Measurements from ENCODE around the gene NCOA1. TPM values are rescaled to one million over a fixed set of nuclear protein-coding genes. Genes with fewer than 3 reads are reported as not detected.

Gene NCOA1
- total and polyA plus RNA-seq, 7 experiments from 2014 or later, result 13.2 to 72.8 (median 43.0) TPM

- H3K4me1 ChIP-seq (ENCODE audit: control insufficient read depth in 2 of 2, insufficient read depth in 2 of 2, low read length in 2 of 2), result no peaks in the 10 kb centered on the region
- H3K27ac Mint-ChIP-seq, result no peak overlapping the region
- H3K27me3 ChIP-seq (ENCODE audit: control insufficient read depth in 2 of 2, insufficient read depth in 2 of 2, low read length in 2 of 2), result no peaks in the 10 kb centered on the region
- no peak overlapping the region for H3K27ac ChIP-seq (ENCODE audit: low read depth, low read length)
- H3K4me3 ChIP-seq (ENCODE audit: low read length), result no peak overlapping the region
- DNase-seq (no peak), ATAC-seq (no peak)
- peaks cover 0 to 8% (median 0%) of the 10 kb centered on the region in 7 donors for H3K4me1 Mint-ChIP-seq
- H3K36me3 ChIP-seq (ENCODE audit: control insufficient read depth in 2 of 3, insufficient read depth in 3 of 3, low read length in 3 of 3), result peaks cover 0 to 9% (median 0%) of the 10 kb centered on the region in 3 experiments
- POLR2A ChIA-PET, result interaction anchor here (0.7 kb wide), 1 partner anchor 56 kb away, joined by 3 read pairs; no protein-coding TSS in a partner anchor
- H3K9me3 ChIP-seq (ENCODE audit: control insufficient read depth in 2 of 3, low read length in 3 of 3), result no peaks in the 10 kb centered on the region
- intact Hi-C loops (cut with micrococcal nuclease), result no loop called here
- H3K27me3 Mint-ChIP-seq, result no peaks in the 10 kb centered on the region
- H3K4me3 Mint-ChIP-seq, result no peak overlapping the region
- CTCF ChIA-PET, result no interaction called here
- H3K9me3 Mint-ChIP-seq, result no peaks in the 10 kb centered on the region
- peaks cover 16 to 75% (median 50%) of the 10 kb centered on the region in 5 donors for H3K36me3 Mint-ChIP-seq
Observed at GRCh38 chr2:24717263-24717951, 226.4 kb downstream of the NCOA1 start.

GRCh38 chr2:24720310-24720709 is 229.3 kb downstream of the NCOA1 start:
- ChIA-PET POLR2A (no interaction called here), CTCF (no interaction called here)
- Histone ChIP-seq H3K27me3 (ENCODE audit: control insufficient read depth in 2 of 2, insufficient read depth in 2 of 2, low read length in 2 of 2) (no peaks in the 10 kb centered on the region), H3K9me3 (ENCODE audit: control insufficient read depth in 2 of 3, low read length in 3 of 3) (no peaks in the 10 kb centered on the region), H3K27ac (ENCODE audit: low read depth, low read length) (no peak overlapping the region), H3K4me3 (ENCODE audit: low read length) (no peak overlapping the region), H3K4me1 (ENCODE audit: control insufficient read depth in 2 of 2, insufficient read depth in 2 of 2, low read length in 2 of 2) (no peaks in the 10 kb centered on the region), H3K36me3 (ENCODE audit: control insufficient read depth in 2 of 3, insufficient read depth in 3 of 3, low read length in 3 of 3) (peaks cover 0 to 9% (median 0%) of the 10 kb centered on the region in 3 experiments)
- ATAC-seq (no peak), DNase-seq (no peak)
- intact Hi-C loops (cut with micrococcal nuclease), result no loop called here
- H3K4me3 Mint-ChIP-seq, result no peak overlapping the region
- peaks cover 0 to 8% (median 0%) of the 10 kb centered on the region in 7 donors for H3K4me1 Mint-ChIP-seq
- no peaks in the 10 kb centered on the region for H3K9me3 Mint-ChIP-seq
- no peaks in the 10 kb centered on the region for H3K27me3 Mint-ChIP-seq
- peaks cover 9 to 54% (median 28%) of the 10 kb centered on the region in 5 donors for H3K36me3 Mint-ChIP-seq
- H3K27ac Mint-ChIP-seq, result no peak overlapping the region

DNA sequence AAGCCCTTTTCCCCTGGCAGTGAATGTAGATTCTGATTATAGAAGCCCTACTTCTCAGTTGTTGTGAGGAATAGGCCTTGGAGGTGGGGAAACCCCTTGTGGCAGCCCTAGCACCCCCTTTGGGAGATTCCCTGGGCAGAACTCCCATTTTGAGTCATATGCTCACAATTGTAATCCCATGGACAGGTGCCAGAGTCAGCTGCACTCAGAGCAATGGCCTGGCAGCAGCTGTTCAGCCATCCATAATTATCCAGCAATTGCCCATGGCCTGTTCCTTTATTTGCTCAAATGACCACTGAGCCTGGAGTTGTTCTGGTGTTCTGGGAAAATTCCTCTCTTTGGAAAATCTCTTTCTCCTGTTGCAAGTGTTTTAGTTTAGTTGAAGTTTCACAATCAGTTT is 230.4 kb downstream of the NCOA1 start:
- H3K4me3 ChIP-seq (ENCODE audit: low read length), result no peak overlapping the region
- H3K4me1 ChIP-seq (ENCODE audit: control insufficient read depth in 2 of 2, insufficient read depth in 2 of 2, low read length in 2 of 2), result no peaks in the 10 kb centered on the region
- POLR2A ChIA-PET, result interaction anchor here (0.7 kb wide), 1 partner anchor 128 kb away, joined by 4 read pairs; no protein-coding TSS in a partner anchor
- no peak overlapping the region for H3K4me3 Mint-ChIP-seq
- no peak overlapping the region for H3K27ac ChIP-seq (ENCODE audit: low read depth, low read length)
- peaks cover 0 to 13% (median 0%) of the 10 kb centered on the region in 3 experiments for H3K36me3 ChIP-seq (ENCODE audit: control insufficient read depth in 2 of 3, insufficient read depth in 3 of 3, low read length in 3 of 3)
- peaks cover 9 to 51% (median 21%) of the 10 kb centered on the region in 5 donors for H3K36me3 Mint-ChIP-seq
- H3K4me1 Mint-ChIP-seq, result peaks cover 0 to 8% (median 0%) of the 10 kb centered on the region in 7 donors
- ATAC-seq (no peak), DNase-seq (no peak)
- H3K9me3 Mint-ChIP-seq, result no peaks in the 10 kb centered on the region
- H3K27me3 Mint-ChIP-seq, result no peaks in the 10 kb centered on the region
- CTCF ChIA-PET, result no interaction called here
- intact Hi-C loops (cut with micrococcal nuclease), result no loop called here
- no peaks in the 10 kb centered on the region for H3K9me3 ChIP-seq (ENCODE audit: control insufficient read depth in 2 of 3, low read length in 3 of 3)
- H3K27ac Mint-ChIP-seq, result peak overlapping the region in 1 of 9 donors; percentile 15
- H3K27me3 ChIP-seq (ENCODE audit: control insufficient read depth in 2 of 2, insufficient read depth in 2 of 2, low read length in 2 of 2), result no peaks in the 10 kb centered on the region

GRCh38 chr2:24722141-24722790 is 231.2 kb downstream of the NCOA1 start:
- peak overlapping the region in 1 of 9 donors; percentile 15 for H3K27ac Mint-ChIP-seq
- H3K4me1 ChIP-seq (ENCODE audit: control insufficient read depth in 2 of 2, insufficient read depth in 2 of 2, low read length in 2 of 2), result no peaks in the 10 kb centered on the region
- peaks cover 4 to 46% (median 13%) of the 10 kb centered on the region in 5 donors for H3K36me3 Mint-ChIP-seq
- ChIA-PET CTCF (no interaction called here), POLR2A (no interaction called here)
- no peaks in the 10 kb centered on the region for H3K27me3 ChIP-seq (ENCODE audit: control insufficient read depth in 2 of 2, insufficient read depth in 2 of 2, low read length in 2 of 2)
- no peaks in the 10 kb centered on the region for H3K9me3 ChIP-seq (ENCODE audit: control insufficient read depth in 2 of 3, low read length in 3 of 3)
- H3K4me3 Mint-ChIP-seq, result no peak overlapping the region
- DNase-seq (no peak), ATAC-seq (no peak)
- H3K9me3 Mint-ChIP-seq, result no peaks in the 10 kb centered on the region
- intact Hi-C loops (cut with micrococcal nuclease), result no loop called here
- H3K4me3 ChIP-seq (ENCODE audit: low read length), result no peak overlapping the region
- H3K36me3 ChIP-seq (ENCODE audit: control insufficient read depth in 2 of 3, insufficient read depth in 3 of 3, low read length in 3 of 3), result peaks cover 0 to 18% (median 0%) of the 10 kb centered on the region in 3 experiments
- H3K4me1 Mint-ChIP-seq, result peaks cover 0 to 8% (median 0%) of the 10 kb centered on the region in 7 donors
- no peaks in the 10 kb centered on the region for H3K27me3 Mint-ChIP-seq
- H3K27ac ChIP-seq (ENCODE audit: low read depth, low read length), result no peak overlapping the region

DNA sequence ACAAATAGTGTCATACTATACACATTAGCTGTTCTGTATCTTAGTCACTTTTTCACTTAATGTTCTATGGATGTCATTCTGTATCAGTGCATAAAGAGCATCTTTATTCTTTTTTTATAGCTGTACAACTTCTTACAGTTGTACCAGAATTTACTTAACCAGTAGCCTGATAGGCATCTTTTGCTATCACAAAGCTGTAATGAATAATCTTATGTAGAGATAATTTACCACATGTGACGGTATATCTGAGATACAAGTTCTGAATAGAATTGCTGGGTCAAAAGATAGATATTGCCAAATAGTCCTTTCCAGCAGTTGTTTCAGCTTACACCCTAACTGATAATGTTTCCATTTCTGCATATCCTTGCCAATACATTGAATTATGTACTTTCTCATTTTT is 232.1 kb downstream of the NCOA1 start:
- H3K9me3 Mint-ChIP-seq, result no peaks in the 10 kb centered on the region
- no peak for ATAC-seq
- DNase-seq, result no peak
- no peaks in the 10 kb centered on the region for H3K4me1 ChIP-seq (ENCODE audit: control insufficient read depth in 2 of 2, insufficient read depth in 2 of 2, low read length in 2 of 2)
- no peak overlapping the region for H3K27ac Mint-ChIP-seq
- no peaks in the 10 kb centered on the region for H3K27me3 ChIP-seq (ENCODE audit: control insufficient read depth in 2 of 2, insufficient read depth in 2 of 2, low read length in 2 of 2)
- no peaks in the 10 kb centered on the region for H3K27me3 Mint-ChIP-seq
- intact Hi-C loops (cut with micrococcal nuclease), result no loop called here
- H3K36me3 Mint-ChIP-seq, result peaks cover 0 to 40% (median 8%) of the 10 kb centered on the region in 5 donors
- CTCF ChIA-PET, result no interaction called here
- no peak overlapping the region for H3K4me3 ChIP-seq (ENCODE audit: low read length)
- H3K27ac ChIP-seq (ENCODE audit: low read depth, low read length), result no peak overlapping the region
- no peak overlapping the region for H3K4me3 Mint-ChIP-seq
- H3K9me3 ChIP-seq (ENCODE audit: control insufficient read depth in 2 of 3, low read length in 3 of 3), result no peaks in the 10 kb centered on the region
- H3K36me3 ChIP-seq (ENCODE audit: control insufficient read depth in 2 of 3, insufficient read depth in 3 of 3, low read length in 3 of 3), result peaks cover 0 to 16% (median 0%) of the 10 kb centered on the region in 3 experiments
- H3K4me1 Mint-ChIP-seq, result peaks cover 0 to 4% (median 0%) of the 10 kb centered on the region in 7 donors
- POLR2A ChIA-PET, result no interaction called here

DNA sequence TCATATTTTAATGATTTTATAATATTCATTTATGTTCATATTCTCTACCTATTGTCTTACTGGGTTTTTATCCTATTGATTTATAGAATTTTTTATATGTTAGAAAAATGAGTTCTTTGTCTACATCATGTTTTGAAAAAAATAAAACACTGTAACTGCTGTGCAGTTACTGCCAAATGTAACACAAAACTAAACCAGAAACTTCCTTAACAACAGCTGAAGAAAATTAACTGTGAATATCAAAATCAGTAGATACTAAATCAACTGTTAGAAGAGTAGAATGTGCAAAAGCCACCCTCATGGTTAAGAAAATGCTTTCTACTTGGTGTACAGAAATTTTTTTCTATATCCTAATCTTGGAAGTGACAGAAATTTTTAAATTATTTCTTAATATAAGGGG is 232.6 kb downstream of the NCOA1 start:
- Histone ChIP-seq H3K4me1 (ENCODE audit: control insufficient read depth in 2 of 2, insufficient read depth in 2 of 2, low read length in 2 of 2) (no peaks in the 10 kb centered on the region), H3K27ac (ENCODE audit: low read depth, low read length) (no peak overlapping the region), H3K4me3 (ENCODE audit: low read length) (no peak overlapping the region), H3K9me3 (ENCODE audit: control insufficient read depth in 2 of 3, low read length in 3 of 3) (no peaks in the 10 kb centered on the region), H3K36me3 (ENCODE audit: control insufficient read depth in 2 of 3, insufficient read depth in 3 of 3, low read length in 3 of 3) (peaks cover 0 to 19% (median 0%) of the 10 kb centered on the region in 3 experiments), H3K27me3 (ENCODE audit: control insufficient read depth in 2 of 2, insufficient read depth in 2 of 2, low read length in 2 of 2) (no peaks in the 10 kb centered on the region)
- ATAC-seq (no peak), DNase-seq (no peak)
- no peaks in the 10 kb centered on the region for H3K9me3 Mint-ChIP-seq
- no peak overlapping the region for H3K4me3 Mint-ChIP-seq
- no peak overlapping the region for H3K27ac Mint-ChIP-seq
- intact Hi-C loops (cut with micrococcal nuclease), result no loop called here
- ChIA-PET CTCF (no interaction called here), POLR2A (no interaction called here)
- peaks cover 0 to 41% (median 8%) of the 10 kb centered on the region in 5 donors for H3K36me3 Mint-ChIP-seq
- H3K27me3 Mint-ChIP-seq, result no peaks in the 10 kb centered on the region
- H3K4me1 Mint-ChIP-seq, result peaks cover 0 to 4% (median 0%) of the 10 kb centered on the region in 7 donors

All from naive thymus-derived CD4-positive, alpha-beta T cell (primary cell).